Lung (tissue), 16 donors: ENCODE data around the gene BCAM. TPM values are rescaled to one million over a fixed set of nuclear protein-coding genes. Genes with fewer than 3 reads are reported as not detected.
A peak's percentile ranks its signal among the peaks of the same experiment; 100 is the strongest.

ENCODE experiments used
- ATAC-seq: fragments of 200-7000 bp; cut with Tn5 transposase; one replicate; pipeline ENCODE4 v1.9.1; 2020; ENCODE audit warnings: moderate number of reproducible peaks; ENCODE audit not compliant: insufficient read depth, low FRiP score
- DNase-seq, 3 donors: peaks; one replicate each; pipeline ENCODE4 v3.0.0-alpha.2; 2013 to 2017
- H3K27ac ChIP-seq, 2 donors: one replicate each; pipeline ENCODE4 v1.5.1; 2013; ENCODE audit warnings: mild to moderate bottlenecking in 2 of 2, moderate library complexity in 2 of 2, control low read depth in 1 of 2, inconsistent platforms in 1 of 2, low read depth in 1 of 2, low read length in 1 of 2
- H3K27me3 ChIP-seq, 3 donors: one replicate each; pipeline ENCODE4 v1.5.1; 2013; ENCODE audit warnings: low read length in 2 of 3; ENCODE audit not compliant: control insufficient read depth in 3 of 3, insufficient read depth in 3 of 3
- H3K36me3 ChIP-seq, 4 donors: one replicate each; pipeline ENCODE4 v1.5.1; 2013; ENCODE audit warnings: low read length in 4 of 4, mild to moderate bottlenecking in 1 of 4, moderate library complexity in 1 of 4; ENCODE audit not compliant: control insufficient read depth in 4 of 4, insufficient read depth in 4 of 4
- H3K4me1 ChIP-seq, 5 donors: one replicate each; pipeline ENCODE4 v1.5.1; 2013; ENCODE audit warnings: low read length in 5 of 5, mild to moderate bottlenecking in 2 of 5, moderate library complexity in 1 of 5; ENCODE audit not compliant: control insufficient read depth in 5 of 5, insufficient read depth in 5 of 5
- H3K4me3 ChIP-seq: one replicate; pipeline ENCODE4 v1.5.1; 2013; ENCODE audit warnings: mild to moderate bottlenecking, control low read depth, moderate library complexity
- H3K9ac ChIP-seq, 2 donors: one replicate each; pipeline ENCODE4 v1.5.1; 2013; ENCODE audit warnings: low read length in 2 of 2, control low read depth in 1 of 2; ENCODE audit not compliant: insufficient read depth in 1 of 2
- H3K9me3 ChIP-seq, 4 donors: one replicate each; pipeline ENCODE4 v1.5.1; 2013; ENCODE audit warnings: low read length in 3 of 4, mild to moderate bottlenecking in 1 of 4, moderate library complexity in 1 of 4; ENCODE audit not compliant: control insufficient read depth in 4 of 4, insufficient read depth in 3 of 4
- CTCF ChIP-seq: IDR thresholded peaks from 2 replicates; pipeline ENCODE4 v1.5.1; 2012; ENCODE audit warnings: mild to moderate bottlenecking; ENCODE audit errors: control extremely low read depth, extremely low read depth
- WGBS, 2 donors: extraction: QIAGEN DNeasy Blood & Tissue Kit; methylation state at CpG; one replicate each; pipeline ENCODE4 v1.1.7; 2013; 5-methylcytosine and 5-hydroxymethylcytosine counted together
- long read RNA-seq, 5 donors: transcript quantifications; one replicate each; lab custom pipeline, GENCODE V29; 2026
- polyA plus RNA-seq, 2 donors: library from polyadenylated mRNA; stranded (reverse); fragments of 200-250 nt; gene quantifications; one replicate each; pipeline ENCODE4 v1.2.1, GENCODE V29; 2013
- total RNA-seq, 2 donors: library from RNA; depleted of rRNA in 1 of 2; stranded (reverse); fragments of >200 nt in 1 of 2; gene quantifications; one replicate each; pipeline ENCODE4 v1.2.1, GENCODE V29; 2014 to 2021
- donor health status: control.
- donor health status: control.
- donor health status: Bipolar disorder and iron deficiency.
- donor health status: healthy.
- donor health status: DM: yes; HTN: yes; CAD: no.

BCAM gene
- total RNA-seq (100 to 1,000 TPM; 168 to 225 TPM), polyA plus RNA-seq (100 to 1,000 TPM in 1 of 2 donors, 10 to 100 TPM in 1; 59.2 to 202 TPM)
- long read RNA-seq, donor 1, transcript BCAM-201 (15 exons, 2,453 nt) = major isoform, 45 of 100 reads
- long read RNA-seq, donor 1, partial matches to known transcripts = 51 of 100 reads
- long read RNA-seq, donor 1, other reads (novel, unspliced or antisense) = 0 of 100 reads
- long read RNA-seq, donor 2, transcript BCAM-201 (15 exons, 2,453 nt) = major isoform, 12 of 19 reads
- long read RNA-seq, donor 2, partial matches to known transcripts = 7 of 19 reads
- long read RNA-seq, donor 2, other reads (novel, unspliced or antisense) = 0 of 19 reads
- long read RNA-seq, donor 3, transcript BCAM-201 (15 exons, 2,453 nt) = major isoform, 28 of 61 reads
- long read RNA-seq, donor 3, partial matches to known transcripts = 28 of 61 reads
- long read RNA-seq, donor 3, other reads (novel, unspliced or antisense) = 0 of 61 reads
- long read RNA-seq, donor 4, partial matches to known transcripts = 26 of 31 reads
- long read RNA-seq, donor 4, other reads (novel, unspliced or antisense) = 0 of 31 reads
- long read RNA-seq, donor 5, transcript BCAM-204 (2 exons, 723 nt) = minor isoform, 5 of 142 reads
- long read RNA-seq, donor 5, transcript BCAM-201 (15 exons, 2,453 nt) = major isoform, 47 of 142 reads
- long read RNA-seq, donor 5, partial matches to known transcripts = 89 of 142 reads
- long read RNA-seq, donor 5, other reads (novel, unspliced or antisense) = 0 of 142 reads

GRCh38 chr19:44808463-44809371, at the start of gene BCAM:
Gene BCAM, plus strand, starts transcription at chr19:44809103. Its CDS starts 22 bp downstream, at chr19:44809125.
- Histone ChIP-seq H3K9ac (peak within 1 kb of the TSS; percentile 55 to 77), H3K27ac (peak within 1 kb of the TSS; percentile 74 to 94), H3K4me1 (peaks cover 0 to 27% (median 12%) of the 10 kb centered on the region in 5 donors), H3K4me3 (peak within 1 kb of the TSS; percentile 73), H3K36me3 (peaks cover 0 to 14% (median 6%) of the 10 kb centered on the region in 4 donors), H3K27me3 (no peaks in the 10 kb centered on the region), H3K9me3 (peaks cover 0 to 4% (median 0%) of the 10 kb centered on the region in 4 donors)
- WGBS, 2 donors = 2 to 4% methylated on average over 45 to 59 of the region's 59 CpGs
- DNase-seq (peak; percentile 90 to 94 (median 92)), ATAC-seq (peak; percentile 76)
- TF ChIP-seq CTCF = no peak

- peaks cover 0 to 28% (median 4%) of the 10 kb centered on the region in 4 donors for H3K36me3 ChIP-seq
- no peak overlapping the region for H3K27ac ChIP-seq
- DNase-seq (no peak), ATAC-seq (no peak)
- 68 to 84% methylated on average over 8 of the region's 8 CpGs for WGBS, 2 donors
- TF ChIP-seq CTCF = no peak
- no peak overlapping the region for H3K4me3 ChIP-seq
- H3K9me3 ChIP-seq = no peaks in the 10 kb centered on the region
- no peaks in the 10 kb centered on the region for H3K27me3 ChIP-seq
- no peak overlapping the region for H3K9ac ChIP-seq
- H3K4me1 ChIP-seq = peaks cover 0 to 14% (median 5%) of the 10 kb centered on the region in 5 donors
Observed at GRCh38 chr19:44762038-44762437, 46.9 kb upstream of the BCAM start.

- Histone ChIP-seq H3K27me3 (no peaks in the 10 kb centered on the region), H3K36me3 (no peaks in the 10 kb centered on the region), H3K27ac (no peak overlapping the region), H3K4me1 (no peaks in the 10 kb centered on the region), H3K9ac (no peak overlapping the region), H3K4me3 (no peak overlapping the region), H3K9me3 (no peaks in the 10 kb centered on the region)
- 72 to 78% methylated on average over 22 of the region's 22 CpGs for WGBS, 2 donors
- DNase-seq (no peak), ATAC-seq (no peak)
- TF ChIP-seq CTCF = no peak
Observed at GRCh38 chr19:44765033-44765948, 43.6 kb upstream of the BCAM start.
